Left ventricle myocardium inferior (tissue), 1 donor: ENCODE measurements around the gene SYCE3. TPM values are rescaled to one million over a fixed set of nuclear protein-coding genes. Genes with fewer than 3 reads are reported as not detected.

Source experiments
- DNase-seq: peaks from one replicate; pipeline ENCODE4 v3.0.0-alpha.2; 2020
- H3K27ac ChIP-seq: fragments of 200-600 bp; replicated peaks from 2 replicates; pipeline ENCODE4 v1.8.0; 2021
- H3K27me3 ChIP-seq: fragments of 200-600 bp; 2 replicates; pipeline ENCODE4 v1.8.0; 2021; ENCODE audit warnings: low read depth
- H3K36me3 ChIP-seq: fragments of 200-600 bp; 2 replicates; pipeline ENCODE4 v1.8.0; 2021
- H3K4me1 ChIP-seq: fragments of 200-600 bp; 2 replicates; pipeline ENCODE4 v1.8.0; 2021
- H3K4me3 ChIP-seq: fragments of 200-600 bp; 2 replicates; pipeline ENCODE4 v1.8.0; 2021; ENCODE audit warnings: mild to moderate bottlenecking, moderate library complexity
- H3K9me3 ChIP-seq: fragments of 200-600 bp; replicated peaks from 2 replicates; pipeline ENCODE4 v1.8.0; 2021
- CTCF ChIP-seq: fragments of 200-600 bp; IDR thresholded peaks from 2 replicates; pipeline ENCODE4 v1.8.0; 2021; ENCODE audit warnings: antibody characterized with exemption, mild to moderate bottlenecking, borderline replicate concordance
- intact Hi-C: fragments of 100-400 bp; cut with micrococcal nuclease; formaldehyde crosslinking; loops from one replicate; pipeline ENCODE4 v1.11.0; 2022
- total RNA-seq: library from RNA; stranded (reverse); fragmentation: NEBNext Ultra II Directional; extraction: Animal tissue kit (Norgen Biotek cat#: 25700); gene quantifications from one replicate; pipeline ENCODE4 v1.2.1, GENCODE V29; 2021
- donor health status: DM: no; HTN: yes; CAD: no; lungs with severe emphysema.

SYCE3 gene
- total RNA-seq, 1 donor from 2014 or later: not detected

GRCh38 chr22:50529897-50530579 is 32.7 kb downstream of the SYCE3 start, which contains the start of gene TYMP:
Gene TYMP, minus strand, starts transcription at chr22:50530012. Its CDS starts 303 bp downstream, at chr22:50529709.
- no peak for TF ChIP-seq CTCF
- Histone ChIP-seq H3K27me3 (peaks cover 61% of the 10 kb centered on the region), H3K4me3 (peak within 1 kb of the TSS; percentile 74), H3K9me3 (no peaks in the 10 kb centered on the region), H3K27ac (peak within 1 kb of the TSS; percentile 94), H3K36me3 (no peaks in the 10 kb centered on the region), H3K4me1 (peaks cover 76% of the 10 kb centered on the region)
- peak; percentile 87 for DNase-seq
- intact Hi-C loops: no loop called here

DNA sequence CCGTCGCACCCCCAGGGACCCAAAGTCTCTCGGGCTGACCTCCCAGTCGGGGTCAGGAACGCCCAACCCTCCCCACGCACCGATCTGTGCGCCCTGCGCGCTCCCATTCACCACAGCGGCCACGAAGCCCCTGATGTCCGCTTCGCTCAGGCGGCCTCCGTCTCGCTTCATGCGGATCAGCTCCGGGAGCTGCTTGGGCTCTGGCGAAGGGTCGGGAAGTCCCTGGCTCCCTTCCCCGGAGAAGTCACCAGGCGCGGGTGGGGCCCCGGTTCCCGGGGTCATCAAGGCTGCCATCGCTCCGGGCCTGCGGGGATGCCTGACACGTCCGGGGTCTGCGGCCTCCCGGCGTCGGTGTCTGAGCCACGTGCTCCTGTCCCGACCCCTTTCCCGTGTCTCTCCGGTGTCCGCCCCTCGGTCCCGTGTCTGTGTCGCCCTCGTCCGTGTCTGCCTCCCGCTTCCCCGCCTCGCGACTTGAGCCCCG is 33.3 kb downstream of the SYCE3 start:
- peaks cover 55% of the 10 kb centered on the region for H3K27me3 ChIP-seq
- peak overlapping the region; percentile 74 for H3K4me3 ChIP-seq
- H3K9me3 ChIP-seq: no peaks in the 10 kb centered on the region
- intact Hi-C loops: no loop called here
- peaks cover 82% of the 10 kb centered on the region for H3K4me1 ChIP-seq
- no peak for DNase-seq
- peak overlapping the region; percentile 94 for H3K27ac ChIP-seq
- no peak for TF ChIP-seq CTCF
- H3K36me3 ChIP-seq: no peaks in the 10 kb centered on the region

DNA sequence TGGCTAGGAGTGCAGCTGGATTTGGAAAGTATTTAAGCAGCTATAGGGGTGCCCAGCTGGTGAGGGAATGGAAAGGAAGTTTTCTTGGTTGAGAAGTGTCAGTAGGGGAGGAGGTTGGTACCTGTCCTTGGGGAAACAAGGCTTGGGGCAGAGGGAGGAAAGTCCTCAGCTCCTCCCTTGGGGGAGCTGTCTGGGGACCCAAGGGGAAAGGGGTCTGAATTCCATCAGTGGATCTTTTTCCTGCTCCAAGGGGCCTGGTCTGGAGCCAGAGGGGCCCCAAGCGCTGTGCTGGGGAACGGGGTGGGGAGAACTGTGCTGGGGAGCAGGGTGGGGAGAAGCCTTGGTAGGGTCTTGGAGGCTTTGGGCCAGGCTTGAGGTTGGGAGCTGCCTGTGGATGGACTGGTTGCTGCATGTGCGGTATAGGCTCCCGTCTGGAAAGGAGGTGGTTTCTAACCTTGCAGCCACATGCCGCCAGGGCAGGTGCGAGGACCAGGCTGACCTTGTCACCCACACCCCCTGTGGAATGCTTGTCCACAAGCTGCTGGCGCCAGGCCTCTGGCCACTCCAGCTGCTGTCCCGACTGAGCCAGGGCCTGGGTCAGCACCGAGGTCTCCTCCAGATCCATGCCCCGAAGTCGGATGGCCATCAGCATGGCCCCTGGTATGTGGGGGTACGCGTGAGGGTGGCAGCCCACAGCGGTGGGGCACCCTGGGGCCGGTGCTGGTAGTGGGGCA is 33.9 kb downstream of the SYCE3 start:
- intact Hi-C loops: no loop called here
- Histone ChIP-seq H3K4me1 (peaks cover 88% of the 10 kb centered on the region), H3K4me3 (peak overlapping the region; percentile 74), H3K27ac (peak overlapping the region; percentile 94), H3K9me3 (no peaks in the 10 kb centered on the region), H3K36me3 (peaks cover 3% of the 10 kb centered on the region), H3K27me3 (peaks cover 49% of the 10 kb centered on the region)
- TF ChIP-seq CTCF: no peak
- no peak for DNase-seq

GRCh38 chr22:50527921-50528681 is 34.6 kb downstream of the SYCE3 start:
- peaks cover 94% of the 10 kb centered on the region for H3K4me1 ChIP-seq
- intact Hi-C loops: no loop called here
- H3K4me3 ChIP-seq: no peak overlapping the region
- H3K27ac ChIP-seq: peak overlapping the region; percentile 94
- TF ChIP-seq CTCF: no peak
- DNase-seq: no peak
- peaks cover 11% of the 10 kb centered on the region for H3K36me3 ChIP-seq
- no peaks in the 10 kb centered on the region for H3K9me3 ChIP-seq
- H3K27me3 ChIP-seq: peaks cover 41% of the 10 kb centered on the region
